GM21717 (cell line): ENCODE data around the gene SLC2A6.

Experiments used
- ATAC-seq: cut with Tn5 transposase; IDR thresholded peaks from one replicate; pipeline ENCODE4 v1.9.1; 2021; ENCODE audit warnings: mild to moderate bottlenecking, moderate library complexity; ENCODE audit not compliant: unreplicated experiment

The SLC2A6 gene

GRCh38 chr9:133515615-133516255 lies 36.8 kb upstream of the SLC2A6 start:
- no peak for ATAC-seq

- no peak for ATAC-seq
Measured at GRCh38 chr9:133515240-133515610, 36.3 kb upstream of the SLC2A6 start.

- no peak for ATAC-seq
Measured at GRCh38 chr9:133514460-133515239, 35.8 kb upstream of the SLC2A6 start.

GRCh38 chr9:133513214-133514100 lies 34.6 kb upstream of the SLC2A6 start:
- ATAC-seq = no peak

GRCh38 chr9:133512253-133513213 lies 33.6 kb upstream of the SLC2A6 start:
- no peak for ATAC-seq

- ATAC-seq = no peak
Measured at GRCh38 chr9:133511607-133512006, 32.7 kb upstream of the SLC2A6 start.

GRCh38 chr9:133510926-133511505 lies 32.1 kb upstream of the SLC2A6 start:
- no peak for ATAC-seq

- ATAC-seq = no peak
Measured at GRCh38 chr9:133509179-133510083, 30.5 kb upstream of the SLC2A6 start.

- no peak for ATAC-seq
Measured at GRCh38 chr9:133508046-133508445, 29.1 kb upstream of the SLC2A6 start.

- ATAC-seq = no peak
Measured at GRCh38 chr9:133507246-133507965, 28.5 kb upstream of the SLC2A6 start.

GRCh38 chr9:133506653-133507038 lies 27.7 kb upstream of the SLC2A6 start:
- no peak for ATAC-seq

- ATAC-seq = no peak
Measured at GRCh38 chr9:133505901-133506652, 27.2 kb upstream of the SLC2A6 start.

- no peak for ATAC-seq
Measured at GRCh38 chr9:133505186-133505830, 26.4 kb upstream of the SLC2A6 start.

GRCh38 chr9:133502112-133502511 lies 23.2 kb upstream of the SLC2A6 start:
- no peak for ATAC-seq

GRCh38 chr9:133499892-133500270 lies 21.0 kb upstream of the SLC2A6 start:
- ATAC-seq = no peak

GRCh38 chr9:133499132-133499891 lies 20.4 kb upstream of the SLC2A6 start:
- no peak for ATAC-seq
